Skeletal muscle tissue (tissue), 4 donors: ENCODE data around the gene PDE4D. TPM values are rescaled to one million over a fixed set of nuclear protein-coding genes. Genes with fewer than 3 reads are reported as not detected.

Experiments
- H3K27ac ChIP-seq: one replicate; pipeline ENCODE4 v1.7.0; 2013; ENCODE audit warnings: mild to moderate bottlenecking, low read depth, low read length, inconsistent platforms
- H3K27me3 ChIP-seq, 3 donors: one replicate each; pipeline ENCODE4 v1.7.0; 2013; ENCODE audit warnings: low read length in 3 of 3; ENCODE audit not compliant: control insufficient read depth in 3 of 3, insufficient read depth in 3 of 3
- H3K36me3 ChIP-seq, 3 donors: one replicate each; pipeline ENCODE4 v1.7.0; 2013; ENCODE audit warnings: low read length in 3 of 3; ENCODE audit not compliant: control insufficient read depth in 3 of 3, insufficient read depth in 3 of 3
- H3K4me1 ChIP-seq, 3 donors: one replicate each; pipeline ENCODE4 v1.7.0; 2013; ENCODE audit warnings: low read length in 3 of 3, mild to moderate bottlenecking in 3 of 3; ENCODE audit not compliant: control insufficient read depth in 3 of 3, insufficient read depth in 3 of 3
- H3K4me3 ChIP-seq, 3 donors: one replicate each; pipeline ENCODE4 v1.7.0; 2013; ENCODE audit warnings: low read length in 3 of 3
- H3K9ac ChIP-seq, 3 donors: one replicate each; pipeline ENCODE4 v1.7.0; 2013; ENCODE audit warnings: low read length in 3 of 3, mild to moderate bottlenecking in 3 of 3, moderate library complexity in 2 of 3, low read depth in 1 of 3
- H3K9me3 ChIP-seq, 3 donors: one replicate each; pipeline ENCODE4 v1.7.0; 2013; ENCODE audit warnings: low read length in 3 of 3; ENCODE audit not compliant: control insufficient read depth in 3 of 3
- total RNA-seq: library from RNA; depleted of rRNA; stranded (reverse); fragments of >200 nt; gene quantifications from one replicate; pipeline ENCODE4 v1.2.3, GENCODE V29; 2014
- donor health status: Osteomylitis.

Gene PDE4D
- total RNA-seq, 1 donor from 2014 or later = 59.0 TPM

GRCh38 chr5:59069438-59070079 lies 824.0 kb downstream of the PDE4D start:
- Histone ChIP-seq H3K9me3 (no peaks in the 10 kb centered on the region), H3K36me3 (no peaks in the 10 kb centered on the region), H3K27ac (no peak overlapping the region), H3K27me3 (no peaks in the 10 kb centered on the region), H3K4me3 (no peak overlapping the region), H3K9ac (no peak overlapping the region), H3K4me1 (peaks cover 0 to 3% (median 0%) of the 10 kb centered on the region in 3 donors)

GRCh38 chr5:59067956-59068656 lies 825.4 kb downstream of the PDE4D start:
- H3K27me3 ChIP-seq = no peaks in the 10 kb centered on the region
- no peaks in the 10 kb centered on the region for H3K9me3 ChIP-seq
- no peak overlapping the region for H3K4me3 ChIP-seq
- H3K4me1 ChIP-seq = peaks cover 0 to 3% (median 3%) of the 10 kb centered on the region in 3 donors
- H3K9ac ChIP-seq = no peak overlapping the region
- H3K27ac ChIP-seq = no peak overlapping the region
- H3K36me3 ChIP-seq = no peaks in the 10 kb centered on the region

GRCh38 chr5:59066367-59067163 lies 827.0 kb downstream of the PDE4D start:
- Histone ChIP-seq H3K27me3 (no peaks in the 10 kb centered on the region), H3K9me3 (no peaks in the 10 kb centered on the region), H3K9ac (no peak overlapping the region), H3K4me3 (no peak overlapping the region), H3K4me1 (peaks cover 0 to 7% (median 3%) of the 10 kb centered on the region in 3 donors), H3K27ac (no peak overlapping the region), H3K36me3 (no peaks in the 10 kb centered on the region)

GRCh38 chr5:59065554-59065953 lies 828.0 kb downstream of the PDE4D start:
- H3K4me1 ChIP-seq = peaks cover 0 to 7% (median 3%) of the 10 kb centered on the region in 3 donors
- no peaks in the 10 kb centered on the region for H3K9me3 ChIP-seq
- no peak overlapping the region for H3K4me3 ChIP-seq
- no peaks in the 10 kb centered on the region for H3K36me3 ChIP-seq
- no peaks in the 10 kb centered on the region for H3K27me3 ChIP-seq
- no peak overlapping the region for H3K27ac ChIP-seq
- H3K9ac ChIP-seq = no peak overlapping the region

- H3K27ac ChIP-seq = no peak overlapping the region
- H3K27me3 ChIP-seq = no peaks in the 10 kb centered on the region
- peaks cover 0 to 3% (median 3%) of the 10 kb centered on the region in 3 donors for H3K4me1 ChIP-seq
- H3K9me3 ChIP-seq = no peaks in the 10 kb centered on the region
- no peak overlapping the region for H3K9ac ChIP-seq
- H3K36me3 ChIP-seq = no peaks in the 10 kb centered on the region
- H3K4me3 ChIP-seq = no peak overlapping the region
Measured at GRCh38 chr5:59064293-59064692, 829.2 kb downstream of the PDE4D start.

- Histone ChIP-seq H3K9me3 (no peaks in the 10 kb centered on the region), H3K4me3 (no peak overlapping the region), H3K4me1 (peaks cover 0 to 3% (median 3%) of the 10 kb centered on the region in 3 donors), H3K27ac (no peak overlapping the region), H3K36me3 (no peaks in the 10 kb centered on the region), H3K27me3 (no peaks in the 10 kb centered on the region), H3K9ac (no peak overlapping the region)
Measured at GRCh38 chr5:59062986-59063683, 830.4 kb downstream of the PDE4D start.

- Histone ChIP-seq H3K27me3 (no peaks in the 10 kb centered on the region), H3K36me3 (peaks cover 0 to 2% (median 0%) of the 10 kb centered on the region in 3 donors), H3K9ac (no peak overlapping the region), H3K4me3 (no peak overlapping the region), H3K4me1 (peaks cover 0 to 3% (median 3%) of the 10 kb centered on the region in 3 donors), H3K27ac (no peak overlapping the region), H3K9me3 (no peaks in the 10 kb centered on the region)
Measured at GRCh38 chr5:59061377-59061776, 832.1 kb downstream of the PDE4D start.

- Histone ChIP-seq H3K27me3 (no peaks in the 10 kb centered on the region), H3K27ac (no peak overlapping the region)
Measured at GRCh38 chr5:59058969-59059687, 834.4 kb downstream of the PDE4D start.

GRCh38 chr5:59058237-59058636 lies 835.3 kb downstream of the PDE4D start:
- no peaks in the 10 kb centered on the region for H3K9me3 ChIP-seq
- no peak overlapping the region for H3K4me3 ChIP-seq
- no peaks in the 10 kb centered on the region for H3K27me3 ChIP-seq
- H3K4me1 ChIP-seq = peaks cover 0 to 3% (median 0%) of the 10 kb centered on the region in 3 donors
- H3K9ac ChIP-seq = no peak overlapping the region
- no peak overlapping the region for H3K27ac ChIP-seq
- peaks cover 0 to 2% (median 0%) of the 10 kb centered on the region in 3 donors for H3K36me3 ChIP-seq

More at GRCh38 chr5:59058969-59059687, 834.4 kb downstream of the PDE4D start:
- Histone ChIP-seq H3K4me1 (peaks cover 0 to 3% (median 0%) of the 10 kb centered on the region in 3 donors), H3K36me3 (peaks cover 0 to 2% (median 0%) of the 10 kb centered on the region in 3 donors), H3K9ac (no peak overlapping the region), H3K9me3 (no peaks in the 10 kb centered on the region), H3K4me3 (no peak overlapping the region)
